Hepatocyte (in vitro differentiated cells): ENCODE data around the gene MACROH2A1.

Source experiments
- EZH2 ChIP-seq: fragments of 200-600 bp; sonication (generic); IDR thresholded peaks from 2 replicates; pipeline ENCODE4 v1.6.1; 2016; ENCODE audit warnings: antibody characterized with exemption, mild to moderate bottlenecking, borderline replicate concordance
- TF ChIP-seq, protein P1 (sequence below): fragments of 200-600 bp; sonication (generic); IDR thresholded peaks from 2 replicates; pipeline ENCODE4 v1.5.1; 2016; ENCODE audit warnings: antibody characterized with exemption, mild to moderate bottlenecking; ENCODE audit not compliant: poor library complexity

DNA sequence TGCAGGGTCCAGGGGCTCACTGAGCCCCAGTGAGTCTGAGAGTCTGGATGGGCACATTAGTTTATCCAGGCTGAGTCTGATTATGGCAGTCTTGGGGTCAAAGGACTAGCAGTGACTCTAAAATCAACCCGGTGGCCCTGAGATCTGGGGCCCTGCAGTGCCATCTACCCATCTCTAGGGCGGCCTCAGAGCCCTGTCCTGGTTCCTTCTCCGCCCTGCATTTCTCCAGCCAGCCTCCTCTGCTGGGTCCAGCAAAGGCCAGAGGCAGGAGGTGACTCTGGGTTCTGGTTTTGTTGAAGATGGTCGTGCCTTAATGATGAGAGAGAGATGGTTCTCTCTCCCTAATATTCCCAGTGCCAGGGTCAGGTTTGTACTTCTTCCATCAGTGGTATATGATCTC lies 33.1 kb upstream of the MACROH2A1 start:
- TF ChIP-seq, protein P1, sequence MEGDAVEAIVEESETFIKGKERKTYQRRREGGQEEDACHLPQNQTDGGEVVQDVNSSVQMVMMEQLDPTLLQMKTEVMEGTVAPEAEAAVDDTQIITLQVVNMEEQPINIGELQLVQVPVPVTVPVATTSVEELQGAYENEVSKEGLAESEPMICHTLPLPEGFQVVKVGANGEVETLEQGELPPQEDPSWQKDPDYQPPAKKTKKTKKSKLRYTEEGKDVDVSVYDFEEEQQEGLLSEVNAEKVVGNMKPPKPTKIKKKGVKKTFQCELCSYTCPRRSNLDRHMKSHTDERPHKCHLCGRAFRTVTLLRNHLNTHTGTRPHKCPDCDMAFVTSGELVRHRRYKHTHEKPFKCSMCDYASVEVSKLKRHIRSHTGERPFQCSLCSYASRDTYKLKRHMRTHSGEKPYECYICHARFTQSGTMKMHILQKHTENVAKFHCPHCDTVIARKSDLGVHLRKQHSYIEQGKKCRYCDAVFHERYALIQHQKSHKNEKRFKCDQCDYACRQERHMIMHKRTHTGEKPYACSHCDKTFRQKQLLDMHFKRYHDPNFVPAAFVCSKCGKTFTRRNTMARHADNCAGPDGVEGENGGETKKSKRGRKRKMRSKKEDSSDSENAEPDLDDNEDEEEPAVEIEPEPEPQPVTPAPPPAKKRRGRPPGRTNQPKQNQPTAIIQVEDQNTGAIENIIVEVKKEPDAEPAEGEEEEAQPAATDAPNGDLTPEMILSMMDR: no peak
- no peak for TF ChIP-seq EZH2
